ENCODE data around the gene P2RY6.
A peak's percentile ranks its signal among the peaks of the same experiment; 100 is the strongest.

Gene P2RY6

GRCh38 chr11:73298233-73298632 lies 26.1 kb downstream of the P2RY6 start:
- no peak for TF ChIP-seq CTCF (IDR thresholded peaks at IDR 0.05)
- H3K4me3 ChIP-seq (ENCODE audit: low read depth in 1 of 2, low read length in 1 of 2), result no peak overlapping the region
- no peaks in the 10 kb centered on the region for H3K36me3 ChIP-seq
- no peaks in the 10 kb centered on the region for H3K27me3 ChIP-seq
- no peaks in the 10 kb centered on the region for H3K9me3 ChIP-seq
- peaks cover 33 to 39% of the 10 kb centered on the region in 2 experiments for H3K4me1 ChIP-seq (ENCODE audit: control insufficient read depth in 1 of 2, insufficient read depth in 1 of 2, low read depth in 1 of 2, low read length in 1 of 2)
- H3K27ac ChIP-seq, result peak overlapping the region; percentile 22

- Histone ChIP-seq H3K4me1 (ENCODE audit: control insufficient read depth in 1 of 2, insufficient read depth in 1 of 2, low read depth in 1 of 2, low read length in 1 of 2) (peaks cover 33 to 39% of the 10 kb centered on the region in 2 experiments), H3K9me3 (no peaks in the 10 kb centered on the region), H3K27ac (peak overlapping the region; percentile 43), H3K36me3 (no peaks in the 10 kb centered on the region), H3K4me3 (ENCODE audit: low read depth in 1 of 2, low read length in 1 of 2) (peak overlapping the region in 1 of 2 experiments; percentile 18), H3K27me3 (no peaks in the 10 kb centered on the region)
- TF ChIP-seq CTCF (IDR thresholded peaks at IDR 0.05), result no peak
These were observed 27.6 kb downstream of the P2RY6 start for GRCh38 chr11:73299751-73300150.

DNA sequence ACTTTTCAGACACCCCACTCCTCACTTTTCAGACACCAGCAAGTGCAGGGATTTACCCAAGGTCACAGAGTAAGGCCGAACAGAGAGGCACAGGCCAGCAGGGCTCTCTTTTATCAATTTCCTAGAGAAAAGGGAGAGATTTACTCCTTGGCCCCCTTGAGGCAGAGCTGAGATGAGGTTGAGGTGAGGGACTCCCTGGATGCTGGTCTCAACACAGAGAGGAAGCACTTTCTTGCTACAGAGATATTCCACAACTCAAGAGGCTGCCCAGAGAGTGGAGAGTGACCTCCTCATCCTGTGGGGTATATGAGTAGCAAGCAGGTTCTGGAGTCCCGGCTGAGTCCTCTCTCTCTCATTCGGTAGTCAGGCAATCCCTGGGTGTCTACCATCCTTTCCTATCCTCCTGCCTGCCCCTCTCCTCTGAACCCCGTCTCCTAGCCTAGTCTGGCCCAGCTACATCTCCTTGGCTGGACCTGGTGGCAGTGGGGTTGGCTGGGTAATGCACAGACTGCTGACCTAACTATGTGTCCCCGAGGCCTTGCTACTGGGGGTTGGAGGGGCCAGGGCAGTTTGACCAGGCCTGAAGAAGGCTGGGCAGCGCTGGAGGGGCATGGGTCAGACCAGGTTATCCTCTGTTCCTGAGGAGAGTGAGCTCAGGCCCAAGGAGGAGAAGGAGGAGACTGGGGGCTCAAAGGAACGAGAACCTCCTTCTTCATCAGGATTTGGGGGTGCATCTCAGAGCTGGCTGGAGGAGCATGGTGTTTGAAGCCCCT lies 34.1 kb downstream of the P2RY6 start:
- Histone ChIP-seq H3K36me3 (no peaks in the 10 kb centered on the region), H3K4me3 (ENCODE audit: low read depth in 1 of 2, low read length in 1 of 2) (peak overlapping the region; percentile 89 to 91), H3K27ac (peak overlapping the region; percentile 85), H3K4me1 (ENCODE audit: control insufficient read depth in 1 of 2, insufficient read depth in 1 of 2, low read depth in 1 of 2, low read length in 1 of 2) (peaks cover 35 to 49% of the 10 kb centered on the region in 2 experiments), H3K27me3 (peaks cover 7% of the 10 kb centered on the region), H3K9me3 (no peaks in the 10 kb centered on the region)
- TF ChIP-seq CTCF (IDR thresholded peaks at IDR 0.05), result no peak

DNA sequence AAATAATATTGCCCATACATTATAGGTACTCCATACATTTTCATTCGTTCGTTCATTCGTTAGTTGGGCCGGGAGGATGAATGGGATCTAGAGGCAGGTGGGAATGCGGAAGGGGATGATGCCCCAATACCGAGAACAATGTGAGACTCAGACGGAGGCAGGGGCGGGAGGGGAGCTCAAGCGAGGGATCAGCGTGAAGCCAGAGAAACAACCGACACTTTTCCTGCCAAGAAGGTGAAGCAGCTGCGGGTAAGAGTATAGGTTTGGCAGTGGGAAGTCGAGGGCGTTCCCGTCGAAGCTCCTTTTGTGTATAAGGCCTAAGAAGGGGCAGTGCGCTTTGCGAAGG lies 34.8 kb downstream of the P2RY6 start:
- Histone ChIP-seq H3K36me3 (no peaks in the 10 kb centered on the region), H3K27ac (peak overlapping the region; percentile 85), H3K4me3 (ENCODE audit: low read depth in 1 of 2, low read length in 1 of 2) (peak overlapping the region; percentile 89 to 91), H3K4me1 (ENCODE audit: control insufficient read depth in 1 of 2, insufficient read depth in 1 of 2, low read depth in 1 of 2, low read length in 1 of 2) (peaks cover 41 to 55% of the 10 kb centered on the region in 2 experiments), H3K27me3 (peaks cover 7% of the 10 kb centered on the region), H3K9me3 (no peaks in the 10 kb centered on the region)
- TF ChIP-seq CTCF (IDR thresholded peaks at IDR 0.05), result no peak

DNA sequence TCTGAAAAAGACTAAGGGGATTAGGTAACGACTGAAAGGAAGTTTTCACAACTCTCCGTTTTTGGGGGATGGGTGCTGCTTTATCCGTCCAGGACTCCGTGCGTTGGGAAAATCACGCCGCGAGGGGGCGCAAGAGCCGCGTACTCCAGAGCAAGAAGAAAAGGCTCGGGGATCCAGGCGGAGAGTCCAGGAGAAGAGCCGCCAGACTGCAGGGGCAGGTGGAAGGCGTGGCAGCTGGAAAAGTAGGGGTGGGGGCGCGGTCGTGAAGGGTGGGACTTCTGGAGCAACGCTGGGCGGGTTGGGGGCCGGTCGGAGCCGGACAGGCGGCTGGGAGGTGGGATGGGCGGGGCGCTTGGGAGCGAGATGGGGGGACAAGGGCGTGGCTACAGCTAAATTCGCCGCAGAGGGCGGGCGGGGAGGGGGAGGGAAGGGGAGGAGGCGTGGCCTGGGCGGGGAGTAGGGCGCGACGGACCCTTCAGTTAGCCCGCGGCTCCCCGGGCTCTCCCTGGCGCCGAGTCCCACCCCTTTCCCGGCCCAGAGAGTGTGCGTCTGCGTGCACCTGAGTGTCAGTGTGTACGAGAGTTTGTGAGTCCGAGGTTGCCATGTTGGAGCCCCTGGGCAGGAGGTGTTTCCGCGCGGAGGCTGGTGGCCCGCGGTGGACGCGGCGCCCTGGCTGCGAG lies 35.3 kb downstream of the P2RY6 start:
- no peaks in the 10 kb centered on the region for H3K9me3 ChIP-seq
- peak overlapping the region; percentile 85 for H3K27ac ChIP-seq
- peaks cover 7% of the 10 kb centered on the region for H3K27me3 ChIP-seq
- peak; percentile 92 for TF ChIP-seq CTCF (IDR thresholded peaks at IDR 0.05)
- peaks cover 46 to 60% of the 10 kb centered on the region in 2 experiments for H3K4me1 ChIP-seq (ENCODE audit: control insufficient read depth in 1 of 2, insufficient read depth in 1 of 2, low read depth in 1 of 2, low read length in 1 of 2)
- H3K4me3 ChIP-seq (ENCODE audit: low read depth in 1 of 2, low read length in 1 of 2), result peak overlapping the region; percentile 89 to 91
- H3K36me3 ChIP-seq, result no peaks in the 10 kb centered on the region

All from neutrophil (primary cell).